Fibroblast of lung (primary cell): Measurements from ENCODE around the gene BCL2.

ENCODE experiments used
- EZH2 ChIP-seq: IDR thresholded peaks from 2 replicates; pipeline ENCODE4 v1.5.1; 2012; ENCODE audit warnings: low read length, control low read depth, mild to moderate bottlenecking; ENCODE audit errors: missing control alignments
- TF ChIP-seq, protein P1 (sequence below), 2 donors: IDR thresholded peaks in 1 of 2; conservative IDR thresholded peaks in 1 of 2; 1 replicate in 1 of 2; 2 replicates in 1 of 2; pipeline ENCODE4 v1.5.1; 2011 to 2012; ENCODE audit warnings: low read length in 2 of 2, control low read depth in 1 of 2, inconsistent platforms in 1 of 2, low read depth in 1 of 2, mild to moderate bottlenecking in 1 of 2

DNA sequence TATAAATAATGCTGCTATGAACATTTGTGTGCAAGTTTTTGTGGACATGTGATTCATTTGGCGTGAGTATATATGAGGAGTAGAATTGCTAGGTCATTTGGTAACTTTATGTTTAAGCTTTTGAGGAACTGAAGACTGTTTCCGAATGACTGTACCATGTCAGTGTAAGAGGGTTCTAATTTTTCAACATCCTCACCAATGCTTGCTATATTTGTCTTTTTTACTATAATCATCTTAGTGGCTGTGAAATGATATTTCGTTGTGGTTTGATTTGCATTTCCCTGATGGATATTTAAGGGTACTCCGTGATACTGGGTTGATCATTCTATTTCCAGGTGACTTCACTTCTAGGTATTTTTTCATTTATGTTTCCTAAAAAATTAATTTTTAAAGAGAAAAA, 241.1 kb downstream of the BCL2 start:
- TF ChIP-seq, protein P1, sequence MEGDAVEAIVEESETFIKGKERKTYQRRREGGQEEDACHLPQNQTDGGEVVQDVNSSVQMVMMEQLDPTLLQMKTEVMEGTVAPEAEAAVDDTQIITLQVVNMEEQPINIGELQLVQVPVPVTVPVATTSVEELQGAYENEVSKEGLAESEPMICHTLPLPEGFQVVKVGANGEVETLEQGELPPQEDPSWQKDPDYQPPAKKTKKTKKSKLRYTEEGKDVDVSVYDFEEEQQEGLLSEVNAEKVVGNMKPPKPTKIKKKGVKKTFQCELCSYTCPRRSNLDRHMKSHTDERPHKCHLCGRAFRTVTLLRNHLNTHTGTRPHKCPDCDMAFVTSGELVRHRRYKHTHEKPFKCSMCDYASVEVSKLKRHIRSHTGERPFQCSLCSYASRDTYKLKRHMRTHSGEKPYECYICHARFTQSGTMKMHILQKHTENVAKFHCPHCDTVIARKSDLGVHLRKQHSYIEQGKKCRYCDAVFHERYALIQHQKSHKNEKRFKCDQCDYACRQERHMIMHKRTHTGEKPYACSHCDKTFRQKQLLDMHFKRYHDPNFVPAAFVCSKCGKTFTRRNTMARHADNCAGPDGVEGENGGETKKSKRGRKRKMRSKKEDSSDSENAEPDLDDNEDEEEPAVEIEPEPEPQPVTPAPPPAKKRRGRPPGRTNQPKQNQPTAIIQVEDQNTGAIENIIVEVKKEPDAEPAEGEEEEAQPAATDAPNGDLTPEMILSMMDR (conservative IDR thresholded peaks at IDR 0.05 in 1 of 2, IDR thresholded peaks at IDR 0.05 in 1 of 2; ENCODE audit: low read depth in 1 of 2, low read length in 2 of 2), result no peak
- TF ChIP-seq EZH2, result no peak
